Activated CD4-positive, alpha-beta T cell treated with anti-CD3 and anti-CD28 coated beads for 1 hour (primary cell): ENCODE results near the gene BRPF1.

Experiments used
- DNase-seq: peaks from one replicate; pipeline ENCODE4 v3.0.0-alpha.2; 2020

Gene BRPF1

GRCh38 chr3:9739181-9739580 is 7.6 kb downstream of the BRPF1 start:
- no peak for DNase-seq

- no peak for DNase-seq
These were observed 11.0 kb downstream of the BRPF1 start for GRCh38 chr3:9742560-9742959.

- DNase-seq = no peak
These were observed 12.0 kb downstream of the BRPF1 start for GRCh38 chr3:9743548-9743947.

GRCh38 chr3:9744162-9744561 is 12.6 kb downstream of the BRPF1 start:
- no peak for DNase-seq

GRCh38 chr3:9745521-9745920 is 14.0 kb downstream of the BRPF1 start:
- no peak for DNase-seq

GRCh38 chr3:9746330-9746729 is 14.8 kb downstream of the BRPF1 start:
- no peak for DNase-seq

GRCh38 chr3:9747267-9747666 is 15.7 kb downstream of the BRPF1 start:
- DNase-seq = no peak

- no peak for DNase-seq
These were observed 16.5 kb downstream of the BRPF1 start for GRCh38 chr3:9748031-9748430.

- DNase-seq = no peak
These were observed 17.7 kb downstream of the BRPF1 start for GRCh38 chr3:9749296-9749644.

GRCh38 chr3:9749645-9750555 is 18.4 kb downstream of the BRPF1 start, which contains the start of gene OGG1:
Gene OGG1 (plus strand): TSS chr3:9749952. CDS start chr3:9750287, 335 bp downstream.
- peak; percentile 87 for DNase-seq

GRCh38 chr3:9750556-9751411 is 19.2 kb downstream of the BRPF1 start:
- no peak for DNase-seq

GRCh38 chr3:9754678-9755077 is 23.1 kb downstream of the BRPF1 start:
- DNase-seq = no peak

- no peak for DNase-seq
These were observed 25.9 kb downstream of the BRPF1 start for GRCh38 chr3:9757427-9757826.

GRCh38 chr3:9760779-9761505 is 29.4 kb downstream of the BRPF1 start:
- DNase-seq = no peak

- no peak for DNase-seq
These were observed 30.4 kb downstream of the BRPF1 start for GRCh38 chr3:9761919-9762318.

GRCh38 chr3:9762871-9763270 is 31.3 kb downstream of the BRPF1 start:
- no peak for DNase-seq

GRCh38 chr3:9765865-9766264 is 34.3 kb downstream of the BRPF1 start:
- DNase-seq = no peak

- no peak for DNase-seq
These were observed 35.9 kb downstream of the BRPF1 start for GRCh38 chr3:9767418-9767817.

- no peak for DNase-seq
These were observed 36.7 kb downstream of the BRPF1 start for GRCh38 chr3:9768141-9768775.

- DNase-seq = no peak
These were observed 37.5 kb downstream of the BRPF1 start for GRCh38 chr3:9769012-9769411.

GRCh38 chr3:9769426-9770275 is 38.1 kb downstream of the BRPF1 start, which contains the start of gene CAMK1:
Gene CAMK1 (minus strand): TSS chr3:9769947. CDS start chr3:9767749, 2,198 bp downstream.
- DNase-seq = peak; percentile 36
